Spleen (tissue), 11 donors: Measurements from ENCODE around the gene PDE1C. TPM values are rescaled to one million over a fixed set of nuclear protein-coding genes. Genes with fewer than 3 reads are reported as not detected.

ENCODE experiments used
- DNase-seq: peaks from one replicate; pipeline ENCODE4 v3.0.0-alpha.2; 2020
- H3K27ac ChIP-seq, 8 donors: fragments of 200-600 bp; sonication (generic) in 7 of 8; 1 replicate in 4 of 8; 2 replicates in 4 of 8; pipeline versions ENCODE4 v1.5.0 to v1.8.0; 2016 to 2021; ENCODE audit warnings: inconsistent platforms in 4 of 8, mild to moderate bottlenecking in 4 of 8, moderate library complexity in 1 of 8
- H3K27me3 ChIP-seq, 7 donors: fragments of 200-600 bp; sonication (generic) in 6 of 7; replicated peaks in 1 of 7; 1 replicate in 4 of 7; 2 replicates in 3 of 7; pipeline versions ENCODE4 v1.5.0 to v1.8.0; 2016 to 2021; ENCODE audit warnings: inconsistent platforms in 3 of 7, mild to moderate bottlenecking in 1 of 7
- H3K36me3 ChIP-seq, 6 donors: fragments of 200-600 bp; sonication (generic) in 5 of 6; 1 replicate in 4 of 6; 2 replicates in 2 of 6; pipeline versions ENCODE4 v1.5.0 to v1.8.0; 2016 to 2021; ENCODE audit warnings: inconsistent platforms in 2 of 6
- H3K4me1 ChIP-seq, 6 donors: fragments of 200-600 bp; sonication (generic) in 5 of 6; 1 replicate in 3 of 6; 2 replicates in 3 of 6; pipeline versions ENCODE4 v1.5.0 to v1.8.0; 2016 to 2021; ENCODE audit warnings: inconsistent platforms in 3 of 6
- H3K4me3 ChIP-seq, 8 donors: fragments of 200-600 bp; sonication (generic) in 7 of 8; 1 replicate in 4 of 8; 2 replicates in 4 of 8; pipeline versions ENCODE4 v1.5.0 to v1.8.0; 2016 to 2021; ENCODE audit warnings: inconsistent platforms in 4 of 8, mild to moderate bottlenecking in 4 of 8, moderate library complexity in 2 of 8
- H3K9me3 ChIP-seq, 8 donors: fragments of 200-600 bp; sonication (generic) in 7 of 8; 1 replicate in 4 of 8; 2 replicates in 4 of 8; pipeline versions ENCODE4 v1.5.0 to v1.8.0; 2016 to 2021; ENCODE audit warnings: inconsistent platforms in 4 of 8
- POLR2A ChIP-seq, 3 donors: fragments of 450-650 bp; IDR thresholded peaks; one replicate each; pipeline ENCODE4 v1.5.1; 2017; ENCODE audit warnings: antibody characterized with exemption in 3 of 3, mild to moderate bottlenecking in 1 of 3
- POLR2AphosphoS5 ChIP-seq, 3 donors: sonication (generic); formaldehyde crosslinking; IDR thresholded peaks; one replicate each; pipeline ENCODE4 v1.5.1; 2017; ENCODE audit warnings: antibody characterized with exemption in 3 of 3
- WGBS, 5 donors: extraction: QIAGEN DNeasy Blood & Tissue Kit in 3 of 5; methylation state at CpG; one replicate each; pipeline versions ENCODE4 v1.1.5 to v1.1.7; 2013 to 2018; 5-methylcytosine and 5-hydroxymethylcytosine counted together
- intact Hi-C: fragments of 100-400 bp; cut with DNase I; formaldehyde crosslinking; loops from one replicate; pipeline ENCODE4 v1.15.0; 2023; ENCODE audit warnings: low total_unique reads
- polyA plus RNA-seq, 3 donors: library from polyadenylated mRNA; stranded (reverse); fragments of 200-250 nt; gene quantifications; one replicate each; pipeline ENCODE4 v1.2.1, GENCODE V29; 2013
- total RNA-seq, 7 donors: library from RNA; depleted of rRNA in 3 of 7; stranded (reverse); fragments of >200 nt in 3 of 7; fragmentation: NEBNext Ultra II Directional in 4 of 7; extraction: Animal tissue kit (Norgen Biotek cat#: 25700) in 4 of 7; gene quantifications; one replicate each; pipeline versions ENCODE4 v1.1.0 to v1.2.1, GENCODE V29; 2016 to 2021
- TF ChIP-seq, protein P1 (sequence below), 11 experiments: fragments of 200-600 bp in 7 of 11; fragments of 450-650 bp in 4 of 11; sonication (generic) in 4 of 11; IDR thresholded peaks in 8 of 11; conservative IDR thresholded peaks in 3 of 11; 1 replicate in 7 of 11; 2 replicates in 4 of 11; pipeline versions ENCODE4 v1.4.0 to v1.8.0; 2016 to 2021; ENCODE audit warnings: antibody characterized with exemption in 11 of 11, inconsistent platforms in 4 of 11, mild to moderate bottlenecking in 1 of 11
- donor health status: healthy with polysubstance abuse.
- donor health status: DM: no; HTN: no; CAD: no; lungs with moderate emphysema.
- donor health status: DM: no; HTN: no; CAD: no.
- donor health status: Bipolar disorder and iron deficiency.
- donor health status: healthy.
- donor health status: DM: no; HTN: no; CAD: no.
- donor health status: DM: yes; HTN: yes; CAD: no.

The PDE1C gene
- total and polyA plus RNA-seq, 10 donors: 0.53 to 3.3 (median 1.6) TPM

- TF ChIP-seq POLR2A (IDR thresholded peaks at IDR 0.05) (no peak), POLR2AphosphoS5 (IDR thresholded peaks at IDR 0.05) (no peak)
- TF ChIP-seq, protein P1, sequence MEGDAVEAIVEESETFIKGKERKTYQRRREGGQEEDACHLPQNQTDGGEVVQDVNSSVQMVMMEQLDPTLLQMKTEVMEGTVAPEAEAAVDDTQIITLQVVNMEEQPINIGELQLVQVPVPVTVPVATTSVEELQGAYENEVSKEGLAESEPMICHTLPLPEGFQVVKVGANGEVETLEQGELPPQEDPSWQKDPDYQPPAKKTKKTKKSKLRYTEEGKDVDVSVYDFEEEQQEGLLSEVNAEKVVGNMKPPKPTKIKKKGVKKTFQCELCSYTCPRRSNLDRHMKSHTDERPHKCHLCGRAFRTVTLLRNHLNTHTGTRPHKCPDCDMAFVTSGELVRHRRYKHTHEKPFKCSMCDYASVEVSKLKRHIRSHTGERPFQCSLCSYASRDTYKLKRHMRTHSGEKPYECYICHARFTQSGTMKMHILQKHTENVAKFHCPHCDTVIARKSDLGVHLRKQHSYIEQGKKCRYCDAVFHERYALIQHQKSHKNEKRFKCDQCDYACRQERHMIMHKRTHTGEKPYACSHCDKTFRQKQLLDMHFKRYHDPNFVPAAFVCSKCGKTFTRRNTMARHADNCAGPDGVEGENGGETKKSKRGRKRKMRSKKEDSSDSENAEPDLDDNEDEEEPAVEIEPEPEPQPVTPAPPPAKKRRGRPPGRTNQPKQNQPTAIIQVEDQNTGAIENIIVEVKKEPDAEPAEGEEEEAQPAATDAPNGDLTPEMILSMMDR (IDR thresholded peaks at IDR 0.05 in 8 of 11, conservative IDR thresholded peaks at IDR 0.05 in 3 of 11): no peak
- no peak for DNase-seq
- no peak overlapping the region for H3K27ac ChIP-seq
- intact Hi-C loops: no loop called here
- WGBS, 5 donors: 74 to 90% (median 81%) methylated on average over 2 of the region's 2 CpGs
- no peaks in the 10 kb centered on the region for H3K36me3 ChIP-seq
- no peak overlapping the region for H3K4me3 ChIP-seq
- H3K9me3 ChIP-seq: no peaks in the 10 kb centered on the region
- no peaks in the 10 kb centered on the region for H3K27me3 ChIP-seq
- H3K4me1 ChIP-seq: no peaks in the 10 kb centered on the region
Observed at GRCh38 chr7:31958226-31958625, 112.0 kb downstream of the PDE1C start.

DNA sequence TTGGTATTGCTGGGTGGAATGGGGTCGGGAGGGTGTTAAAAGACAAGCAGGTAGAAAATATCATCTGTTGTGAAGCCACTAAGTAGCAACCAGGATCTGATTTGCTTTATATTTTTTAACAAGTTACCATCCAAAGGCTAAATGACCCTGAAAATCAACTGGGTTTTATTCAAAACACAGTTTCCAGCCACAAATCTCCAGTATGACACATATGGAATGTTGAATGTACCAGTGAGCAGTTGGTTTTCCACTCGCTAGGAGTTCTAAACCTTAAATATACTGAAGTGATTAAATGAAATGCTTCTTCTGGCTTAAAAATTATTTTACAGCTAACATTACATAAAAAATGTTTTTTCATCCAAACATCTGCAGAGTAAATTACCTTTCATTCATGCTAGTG, 112.5 kb downstream of the PDE1C start:
- no peak overlapping the region for H3K27ac ChIP-seq
- H3K27me3 ChIP-seq: no peaks in the 10 kb centered on the region
- H3K36me3 ChIP-seq: no peaks in the 10 kb centered on the region
- 78 to 93% (median 84%) methylated on average over 2 of the region's 2 CpGs for WGBS, 5 donors
- H3K4me1 ChIP-seq: no peaks in the 10 kb centered on the region
- H3K4me3 ChIP-seq: no peak overlapping the region
- DNase-seq: no peak
- no peaks in the 10 kb centered on the region for H3K9me3 ChIP-seq
- no peak for TF ChIP-seq POLR2AphosphoS5 (IDR thresholded peaks at IDR 0.05)
- TF ChIP-seq, protein P1 (IDR thresholded peaks at IDR 0.05 in 8 of 11, conservative IDR thresholded peaks at IDR 0.05 in 3 of 11): no peak
- TF ChIP-seq POLR2A (IDR thresholded peaks at IDR 0.05): no peak
- intact Hi-C loops: no loop called here

DNA sequence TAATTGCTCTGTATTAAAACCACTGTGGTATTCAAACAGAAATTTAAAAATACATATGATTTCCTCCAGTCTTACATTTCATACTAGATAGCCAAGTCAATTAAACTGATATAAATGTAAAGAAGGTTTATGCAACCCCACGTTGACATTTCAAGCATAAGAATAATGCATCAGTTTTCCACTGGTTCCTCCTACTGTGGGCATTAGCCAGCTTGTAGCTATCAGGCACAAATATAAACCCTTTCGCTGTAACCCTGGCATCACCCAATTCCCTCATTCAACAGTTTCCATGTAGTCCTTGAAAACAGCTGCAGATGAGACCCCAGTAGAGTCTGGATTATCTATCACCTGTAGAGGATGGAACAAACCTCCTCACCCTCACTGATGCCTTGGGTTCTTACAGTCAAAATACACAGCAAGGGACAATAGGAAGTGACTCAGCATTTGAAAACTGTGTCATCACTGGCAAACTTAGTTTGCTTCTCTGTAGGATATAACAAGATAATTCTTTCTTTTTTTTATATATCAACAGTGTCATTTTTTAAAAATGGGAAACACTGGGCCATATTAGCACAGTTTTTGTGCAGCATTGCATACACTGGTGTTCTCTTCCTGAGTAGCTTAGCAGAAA, 113.0 kb downstream of the PDE1C start:
- no peak for DNase-seq
- Histone ChIP-seq H3K27me3 (no peaks in the 10 kb centered on the region), H3K27ac (no peak overlapping the region), H3K9me3 (no peaks in the 10 kb centered on the region), H3K4me3 (no peak overlapping the region), H3K4me1 (no peaks in the 10 kb centered on the region), H3K36me3 (no peaks in the 10 kb centered on the region)
- TF ChIP-seq POLR2A (IDR thresholded peaks at IDR 0.05) (no peak), POLR2AphosphoS5 (IDR thresholded peaks at IDR 0.05) (no peak)
- TF ChIP-seq, protein P1 (IDR thresholded peaks at IDR 0.05 in 8 of 11, conservative IDR thresholded peaks at IDR 0.05 in 3 of 11): no peak
- 67 to 92% (median 74%) methylated on average over 2 of the region's 2 CpGs for WGBS, 5 donors
- intact Hi-C loops: no loop called here

DNA sequence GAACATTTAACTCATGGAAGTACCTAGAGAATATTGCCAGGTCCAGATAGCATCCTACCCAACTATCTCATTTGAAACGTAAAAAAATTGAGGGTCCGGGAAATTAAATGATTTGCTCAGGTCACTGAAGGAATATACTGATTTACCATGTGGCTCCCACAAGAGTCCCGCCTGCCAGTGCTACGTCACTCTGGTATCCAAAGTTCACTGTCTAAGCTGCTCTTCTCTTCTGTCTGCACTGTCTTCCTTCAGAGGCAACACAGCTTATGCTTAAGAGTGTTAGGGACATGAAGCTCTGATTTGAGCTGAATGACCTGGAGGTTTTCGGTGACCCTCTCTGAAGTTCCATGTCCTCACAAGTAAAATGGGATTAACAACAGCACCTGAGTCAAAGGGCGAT, 114.6 kb downstream of the PDE1C start:
- Histone ChIP-seq H3K9me3 (no peaks in the 10 kb centered on the region), H3K27ac (no peak overlapping the region), H3K4me3 (no peak overlapping the region), H3K27me3 (no peaks in the 10 kb centered on the region), H3K36me3 (no peaks in the 10 kb centered on the region), H3K4me1 (no peaks in the 10 kb centered on the region)
- TF ChIP-seq, protein P1 (IDR thresholded peaks at IDR 0.05 in 8 of 11, conservative IDR thresholded peaks at IDR 0.05 in 3 of 11): no peak
- TF ChIP-seq POLR2AphosphoS5 (IDR thresholded peaks at IDR 0.05) (no peak), POLR2A (IDR thresholded peaks at IDR 0.05) (no peak)
- no peak for DNase-seq
- intact Hi-C loops: no loop called here
- 84 to 95% (median 92%) methylated on average over 6 of the region's 6 CpGs for WGBS, 5 donors
